Upper lobe of right lung (tissue), 1 donor: ENCODE data around the gene KCNQ4. TPM values are rescaled to one million over a fixed set of nuclear protein-coding genes. Genes with fewer than 3 reads are reported as not detected.

Source experiments
- ATAC-seq: fragments of 200-7000 bp; cut with Tn5 transposase; one replicate; pipeline ENCODE4 v1.9.1; 2020; ENCODE audit warnings: mild to moderate bottlenecking, moderate library complexity
- DNase-seq: peaks from one replicate; pipeline ENCODE4 v3.0.0-alpha.2; 2020
- H3K27ac ChIP-seq: fragments of 200-600 bp; one replicate; pipeline ENCODE4 v1.8.0; 2022
- H3K27me3 ChIP-seq: fragments of 200-600 bp; one replicate; pipeline ENCODE4 v1.8.0; 2022; ENCODE audit warnings: mild to moderate bottlenecking
- H3K36me3 ChIP-seq: fragments of 200-600 bp; one replicate; pipeline ENCODE4 v1.8.0; 2022
- H3K4me1 ChIP-seq: fragments of 200-600 bp; one replicate; pipeline ENCODE4 v1.8.0; 2022
- H3K4me3 ChIP-seq: fragments of 200-600 bp; one replicate; pipeline ENCODE4 v1.8.0; 2022; ENCODE audit warnings: mild to moderate bottlenecking
- H3K9me3 ChIP-seq: fragments of 200-600 bp; one replicate; pipeline ENCODE4 v1.8.0; 2022
- intact Hi-C: fragments of 100-400 bp; cut with DNase I; formaldehyde crosslinking; loops from one replicate; pipeline ENCODE4 v1.11.0; 2022
- total RNA-seq: library from RNA; stranded (reverse); fragmentation: NEBNext Ultra II Directional; extraction: Animal tissue kit (Norgen Biotek cat#: 25700); gene quantifications from one replicate; pipeline ENCODE4 v1.2.1, GENCODE V29; 2021
- TF ChIP-seq, protein P1 (sequence below): fragments of 200-600 bp; IDR thresholded peaks from one replicate; pipeline ENCODE4 v1.8.0; 2022; ENCODE audit warnings: antibody characterized with exemption
- donor health status: DM: no; HTN: yes; CAD: no; lungs with severe emphysema.

KCNQ4 gene
- total RNA-seq, 1 donor from 2014 or later: 0.96 TPM

DNA sequence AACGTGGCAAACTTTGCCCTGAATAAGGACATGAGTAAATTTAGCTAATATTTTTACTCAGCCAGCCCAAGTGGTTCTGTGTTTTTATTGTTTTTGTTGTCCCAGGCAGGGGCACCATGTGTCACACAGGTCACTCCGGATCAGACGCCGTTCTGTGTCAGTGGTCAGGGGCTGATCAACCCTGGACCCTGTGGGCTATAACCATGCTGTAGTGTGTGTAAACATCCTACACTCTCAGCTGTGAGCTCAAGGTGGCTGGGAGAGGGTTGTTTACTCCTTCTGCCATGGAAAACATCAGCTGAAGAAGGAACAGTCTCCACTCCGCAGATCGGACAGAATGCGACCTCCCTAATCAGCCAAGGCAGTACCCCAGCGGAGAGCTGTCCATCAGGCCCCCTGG, 26.5 kb upstream of the KCNQ4 start:
- Histone ChIP-seq H3K4me1 (no peaks in the 10 kb centered on the region), H3K9me3 (no peaks in the 10 kb centered on the region), H3K4me3 (no peak overlapping the region), H3K27me3 (no peaks in the 10 kb centered on the region), H3K36me3 (peaks cover 98% of the 10 kb centered on the region), H3K27ac (no peak overlapping the region)
- DNase-seq (no peak), ATAC-seq (no peak)
- intact Hi-C loops: no loop called here
- TF ChIP-seq, protein P1, sequence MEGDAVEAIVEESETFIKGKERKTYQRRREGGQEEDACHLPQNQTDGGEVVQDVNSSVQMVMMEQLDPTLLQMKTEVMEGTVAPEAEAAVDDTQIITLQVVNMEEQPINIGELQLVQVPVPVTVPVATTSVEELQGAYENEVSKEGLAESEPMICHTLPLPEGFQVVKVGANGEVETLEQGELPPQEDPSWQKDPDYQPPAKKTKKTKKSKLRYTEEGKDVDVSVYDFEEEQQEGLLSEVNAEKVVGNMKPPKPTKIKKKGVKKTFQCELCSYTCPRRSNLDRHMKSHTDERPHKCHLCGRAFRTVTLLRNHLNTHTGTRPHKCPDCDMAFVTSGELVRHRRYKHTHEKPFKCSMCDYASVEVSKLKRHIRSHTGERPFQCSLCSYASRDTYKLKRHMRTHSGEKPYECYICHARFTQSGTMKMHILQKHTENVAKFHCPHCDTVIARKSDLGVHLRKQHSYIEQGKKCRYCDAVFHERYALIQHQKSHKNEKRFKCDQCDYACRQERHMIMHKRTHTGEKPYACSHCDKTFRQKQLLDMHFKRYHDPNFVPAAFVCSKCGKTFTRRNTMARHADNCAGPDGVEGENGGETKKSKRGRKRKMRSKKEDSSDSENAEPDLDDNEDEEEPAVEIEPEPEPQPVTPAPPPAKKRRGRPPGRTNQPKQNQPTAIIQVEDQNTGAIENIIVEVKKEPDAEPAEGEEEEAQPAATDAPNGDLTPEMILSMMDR: no peak

DNA sequence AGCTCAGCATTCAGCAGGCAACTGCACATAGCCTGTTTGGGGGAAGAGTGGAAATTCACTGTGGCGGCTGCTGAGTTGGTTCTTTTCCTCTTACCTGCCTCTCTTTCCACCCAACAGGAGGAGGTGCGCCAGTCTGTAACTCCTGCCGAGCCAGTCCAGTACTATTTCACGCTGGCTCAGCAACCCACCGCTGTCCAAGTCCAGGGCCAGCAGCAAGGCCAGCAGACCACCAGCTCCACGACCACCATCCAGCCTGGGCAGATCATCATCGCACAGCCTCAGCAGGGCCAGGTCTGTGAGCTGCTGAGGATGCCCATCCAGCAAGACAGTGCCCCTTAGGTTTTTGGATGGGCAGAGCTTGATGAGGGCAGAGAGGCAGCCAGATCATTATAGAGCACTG, 25.6 kb upstream of the KCNQ4 start:
- Histone ChIP-seq H3K27me3 (no peaks in the 10 kb centered on the region), H3K9me3 (no peaks in the 10 kb centered on the region), H3K4me3 (no peak overlapping the region), H3K27ac (no peak overlapping the region), H3K4me1 (no peaks in the 10 kb centered on the region), H3K36me3 (peaks cover 99% of the 10 kb centered on the region)
- ATAC-seq (no peak), DNase-seq (no peak)
- TF ChIP-seq, protein P1: no peak
- intact Hi-C loops: no loop called here

DNA sequence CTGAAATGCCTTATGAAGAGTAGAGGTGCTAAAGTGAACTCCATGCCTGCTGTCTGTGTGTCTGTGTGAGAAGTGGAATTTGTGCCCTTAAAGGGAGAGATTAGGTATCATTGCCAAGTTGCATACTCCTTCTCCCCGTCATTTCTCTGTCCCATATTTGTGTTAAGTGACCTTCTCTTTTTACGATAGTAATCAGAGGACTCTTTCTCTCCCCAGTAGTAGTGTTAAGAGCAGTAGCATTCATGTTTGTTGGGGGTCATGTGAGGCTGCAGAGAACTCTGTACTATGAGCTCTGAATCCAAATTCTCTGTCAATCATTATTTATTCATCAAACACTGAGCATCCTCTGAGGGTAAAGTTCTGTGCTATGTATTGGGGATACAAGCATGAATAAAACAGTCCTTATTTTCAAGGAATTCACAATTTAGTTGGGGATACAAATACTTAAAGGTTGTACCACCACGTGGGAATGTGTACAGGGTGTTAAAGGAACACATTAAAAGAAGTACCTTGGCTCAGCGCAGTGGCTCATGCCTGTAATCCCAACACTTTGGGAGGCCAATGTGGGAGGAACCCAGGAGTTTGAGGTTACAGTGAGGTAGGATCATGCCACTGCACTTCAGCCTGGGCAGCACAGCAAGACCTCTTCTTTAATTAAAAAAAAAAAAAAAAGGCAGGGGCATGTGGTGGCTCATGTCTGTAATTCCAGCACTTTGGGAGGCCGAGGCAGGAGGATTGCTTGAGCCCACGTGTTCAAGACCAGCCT, 24.8 kb upstream of the KCNQ4 start:
- H3K4me3 ChIP-seq: no peak overlapping the region
- peaks cover 99% of the 10 kb centered on the region for H3K36me3 ChIP-seq
- ATAC-seq (no peak), DNase-seq (no peak)
- H3K9me3 ChIP-seq: no peaks in the 10 kb centered on the region
- TF ChIP-seq, protein P1: no peak
- H3K27ac ChIP-seq: no peak overlapping the region
- H3K4me1 ChIP-seq: no peaks in the 10 kb centered on the region
- intact Hi-C loops: no loop called here
- H3K27me3 ChIP-seq: no peaks in the 10 kb centered on the region

DNA sequence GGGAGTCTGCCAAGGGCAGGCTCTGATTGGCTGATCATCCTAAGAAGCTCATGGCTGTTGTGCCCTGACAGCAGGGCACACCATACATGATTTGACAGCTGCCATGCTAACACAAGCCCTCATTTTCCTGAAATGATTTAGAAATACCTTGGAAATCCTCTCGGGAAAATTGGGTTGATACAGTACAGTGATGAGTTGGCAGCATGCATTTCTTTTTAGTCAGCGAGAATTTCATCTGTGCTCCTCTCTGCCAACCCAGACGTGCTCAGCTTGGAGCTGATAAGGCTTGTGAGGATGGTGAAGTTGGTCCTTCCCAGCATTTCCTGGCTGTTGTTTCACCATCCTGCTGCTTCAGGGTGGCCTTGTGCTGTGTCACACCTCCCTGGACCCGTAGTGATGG, 22.6 kb upstream of the KCNQ4 start:
- DNase-seq (no peak), ATAC-seq (no peak)
- no peak overlapping the region for H3K4me3 ChIP-seq
- H3K27me3 ChIP-seq: no peaks in the 10 kb centered on the region
- H3K36me3 ChIP-seq: peaks cover 99% of the 10 kb centered on the region
- H3K27ac ChIP-seq: no peak overlapping the region
- H3K9me3 ChIP-seq: no peaks in the 10 kb centered on the region
- H3K4me1 ChIP-seq: no peaks in the 10 kb centered on the region
- intact Hi-C loops: no loop called here
- TF ChIP-seq, protein P1: no peak

DNA sequence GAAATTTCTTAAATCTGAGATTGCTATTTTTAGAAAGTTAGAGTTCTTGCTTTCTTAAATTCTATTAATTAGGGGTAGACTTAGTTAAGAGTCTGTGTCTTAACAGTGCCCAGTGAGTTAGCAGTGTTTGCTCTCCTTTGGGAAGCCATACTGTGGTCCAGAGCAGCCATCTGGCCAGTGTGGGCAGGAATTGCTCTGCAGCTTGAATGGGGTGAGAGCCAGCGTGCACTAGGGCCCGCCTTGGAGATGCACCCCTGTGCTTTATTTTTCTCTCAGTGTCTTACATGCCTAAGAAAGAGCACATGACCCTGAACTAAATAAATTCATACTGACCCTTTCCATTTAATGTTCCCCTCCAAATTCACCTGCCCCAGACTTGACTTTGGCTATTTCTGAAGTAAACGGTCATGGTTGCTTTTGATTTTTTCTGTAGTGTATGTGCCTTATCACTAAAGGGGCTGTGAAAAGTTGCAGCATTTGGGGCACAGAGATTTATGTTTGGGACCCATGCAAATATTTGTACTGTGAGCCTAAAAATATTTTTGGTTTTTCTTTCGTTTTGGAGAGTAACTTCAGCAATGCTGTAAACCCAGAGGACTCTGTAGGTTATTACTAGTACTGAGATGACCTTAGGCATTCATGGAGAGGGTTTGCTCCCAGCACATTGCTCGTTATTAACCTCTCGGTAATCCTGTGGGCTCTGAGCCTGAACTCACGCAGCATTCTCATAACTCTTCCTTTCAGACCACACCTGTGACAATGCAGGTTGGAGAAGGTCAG, 21.3 kb upstream of the KCNQ4 start:
- intact Hi-C loops: no loop called here
- TF ChIP-seq, protein P1: no peak
- H3K36me3 ChIP-seq: peaks cover 99% of the 10 kb centered on the region

More for the DNA sequence above, 21.3 kb upstream of the KCNQ4 start:
- ATAC-seq (no peak), DNase-seq (no peak)
- no peaks in the 10 kb centered on the region for H3K27me3 ChIP-seq
- H3K4me1 ChIP-seq: no peaks in the 10 kb centered on the region
- H3K27ac ChIP-seq: no peak overlapping the region
- H3K9me3 ChIP-seq: no peaks in the 10 kb centered on the region
- H3K4me3 ChIP-seq: no peak overlapping the region
